GM13976 (cell line): ENCODE measurements around the gene ESPNL.

Experiments used
- DNase-seq: peaks from one replicate; pipeline ENCODE4 v3.0.0; 2012; ENCODE audit warnings: low spot score
- CTCF ChIP-seq: IDR thresholded peaks from 2 replicates; pipeline ENCODE4 v1.5.1; 2012; ENCODE audit warnings: borderline replicate concordance, mild to moderate bottlenecking; ENCODE audit not compliant: insufficient read depth; ENCODE audit errors: extremely low read depth, missing control alignments, control extremely low read depth
- in situ Hi-C: fragments of 300-500 bp; cut with MboI; formaldehyde crosslinking; loops from one replicate; pipeline ENCODE4 v1.12.0; 2022; ENCODE audit warnings: low sequenced_read_pairs, mixed read lengths, inconsistent platforms; ENCODE audit not compliant: unreplicated experiment

The ESPNL gene

DNA sequence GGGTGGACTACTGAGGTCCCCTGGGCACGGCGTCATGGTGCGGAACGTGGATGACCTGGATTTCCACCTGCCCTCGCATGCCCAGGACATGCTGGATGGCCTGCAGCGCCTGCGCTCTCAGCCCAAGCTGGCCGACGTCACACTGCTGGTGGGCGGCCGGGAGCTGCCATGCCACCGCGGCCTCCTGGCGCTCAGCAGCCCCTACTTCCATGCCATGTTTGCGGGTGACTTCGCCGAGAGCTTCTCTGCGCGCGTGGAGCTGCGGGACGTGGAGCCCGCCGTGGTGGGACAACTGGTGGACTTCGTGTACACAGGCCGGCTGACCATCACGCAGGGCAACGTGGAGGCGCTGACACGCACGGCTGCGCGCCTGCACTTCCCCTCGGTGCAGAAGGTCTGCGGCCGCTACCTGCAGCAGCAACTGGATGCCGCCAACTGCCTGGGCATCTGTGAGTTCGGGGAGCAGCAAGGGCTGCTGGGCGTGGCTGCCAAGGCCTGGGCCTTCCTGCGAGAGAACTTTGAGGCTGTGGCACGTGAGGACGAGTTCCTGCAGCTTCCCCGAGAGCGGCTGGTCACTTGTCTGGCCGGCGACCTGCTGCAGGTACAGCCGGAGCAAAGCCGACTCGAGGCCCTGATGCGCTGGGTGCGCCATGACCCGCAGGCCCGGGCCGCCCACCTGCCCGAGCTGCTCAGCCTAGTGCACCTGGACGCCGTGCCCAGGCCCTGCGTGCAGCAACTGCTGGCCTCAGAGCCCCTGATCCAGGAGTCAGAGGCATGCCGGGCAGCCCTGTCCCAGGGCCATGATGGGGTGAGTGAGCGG is 40.8 kb downstream of the ESPNL start:
- TF ChIP-seq CTCF = no peak
- DNase-seq = no peak
- in situ Hi-C loops = no loop called here

GRCh38 chr2:238141541-238142318 is 41.6 kb downstream of the ESPNL start:
- TF ChIP-seq CTCF = no peak
- no peak for DNase-seq
- in situ Hi-C loops = no loop called here

DNA sequence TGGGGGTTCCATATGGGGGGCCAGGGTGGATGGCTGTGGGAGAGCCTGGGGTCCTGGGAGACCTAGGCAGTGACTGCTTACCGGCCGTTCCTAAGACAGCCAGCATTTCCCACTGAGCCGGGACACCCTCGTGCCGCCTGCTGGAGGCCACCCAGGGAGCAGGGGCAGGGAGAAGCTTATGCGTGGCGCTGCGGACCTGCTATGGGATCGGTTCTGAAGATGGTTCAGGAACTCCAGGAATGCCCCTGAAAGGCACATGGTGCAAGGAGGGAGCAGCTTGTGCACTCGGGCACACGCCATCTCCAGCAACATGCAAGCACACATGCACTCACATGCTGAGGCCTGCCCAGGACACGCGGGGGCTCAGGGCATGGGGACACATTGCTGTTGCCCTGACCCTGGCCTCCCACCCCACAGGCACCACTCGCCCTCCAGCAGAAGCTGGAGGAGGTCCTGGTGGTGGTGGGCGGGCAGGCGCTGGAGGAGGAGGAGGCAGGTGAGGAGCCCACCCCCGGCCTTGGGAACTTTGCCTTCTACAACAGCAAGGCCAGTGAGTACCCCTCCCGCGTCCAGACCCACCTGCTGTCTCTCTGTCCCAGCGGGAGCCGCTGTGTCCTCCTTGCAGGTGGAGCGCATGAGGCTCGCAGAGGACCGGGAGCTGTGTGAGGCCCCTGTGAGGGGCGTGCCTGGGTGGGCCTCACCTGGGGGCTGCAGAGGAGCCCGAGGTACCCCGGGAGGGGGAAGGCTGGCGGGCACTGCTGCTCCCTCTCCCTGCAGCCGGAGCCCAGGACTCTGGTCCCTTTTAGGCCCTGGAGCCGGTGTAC is 42.5 kb downstream of the ESPNL start:
- TF ChIP-seq CTCF = no peak
- no peak for DNase-seq
- in situ Hi-C loops = no loop called here

GRCh38 chr2:238143239-238143951 is 43.3 kb downstream of the ESPNL start:
- in situ Hi-C loops = no loop called here
- no peak for DNase-seq
- TF ChIP-seq CTCF = no peak

GRCh38 chr2:238144262-238144661 is 44.1 kb downstream of the ESPNL start:
- DNase-seq = no peak
- in situ Hi-C loops = no loop called here
- TF ChIP-seq CTCF = no peak

- no peak for TF ChIP-seq CTCF
- no peak for DNase-seq
- in situ Hi-C loops = no loop called here
Observed at GRCh38 chr2:238145046-238145445, 44.9 kb downstream of the ESPNL start.
